Caco-2 (cell line): Measurements from ENCODE around the gene ZNF154. TPM values are rescaled to one million over a fixed set of nuclear protein-coding genes. Genes with fewer than 3 reads are reported as not detected.
A peak's percentile ranks its signal among the peaks of the same experiment; 100 is the strongest.

Experiments
- BruUV-seq: library from RNA; stranded (reverse); fragments of 400-500 nt; replicated peaks from 2 replicates; lab custom pipeline; 2021; lab: Mats Ljungman, UMichigan
- CTCF ChIA-PET: fragments of 300-600 bp; sonication (Branson Sonifier 250); formaldehyde crosslinking; loops from one replicate; lab custom pipeline; 2022; ENCODE audit warnings: antibody characterized with exemption; lab: Charles Lee
- POLR2A ChIA-PET: fragments of 300-600 bp; sonication (Branson Sonifier 250); formaldehyde crosslinking; loops from one replicate; lab custom pipeline; 2022; ENCODE audit warnings: antibody characterized with exemption; lab: Charles Lee
- DNase-seq, 2 experiments: peaks; one replicate each; pipeline versions ENCODE4 v3.0.0 to v3.0.0-alpha.2; 2020 to 2022
- H3K27me3 ChIP-seq: replicated peaks from 2 replicates; pipeline ENCODE4 v1.6.0; 2011; ENCODE audit warnings: low read length; ENCODE audit not compliant: control insufficient read depth, insufficient read depth
- H3K36me3 ChIP-seq: 2 replicates; pipeline ENCODE4 v1.5.1; 2011; ENCODE audit warnings: low read length; ENCODE audit not compliant: control insufficient read depth, insufficient read depth
- H3K4me1 ChIP-seq: fragments of 250-450 bp; sonication (Bioruptor Pico); 2 replicates; pipeline ENCODE4 v1.5.1; 2020; ENCODE audit warnings: mild to moderate bottlenecking
- H3K4me3 ChIP-seq: 2 replicates; pipeline ENCODE4 v1.5.1; 2011; ENCODE audit warnings: low read depth, mild to moderate bottlenecking, control low read depth, low read length
- H3K9me3 ChIP-seq: fragments of 250-450 bp; sonication (Bioruptor Pico); 2 replicates; pipeline ENCODE4 v1.5.1; 2020; ENCODE audit warnings: mild to moderate bottlenecking, moderate library complexity
- H3K27ac Mint-ChIP-seq: one replicate; pipeline ENCODE4 v1.8.0; 2022; ENCODE audit warnings: mixed read lengths; ENCODE audit not compliant: unreplicated experiment
- H3K27me3 Mint-ChIP-seq: one replicate; pipeline ENCODE4 v1.8.0; 2022; ENCODE audit warnings: mixed read lengths; ENCODE audit not compliant: insufficient read depth, unreplicated experiment
- H3K36me3 Mint-ChIP-seq: one replicate; pipeline ENCODE4 v1.8.0; 2022; ENCODE audit warnings: mild to moderate bottlenecking, mixed read lengths; ENCODE audit not compliant: insufficient read depth, unreplicated experiment
- H3K4me1 Mint-ChIP-seq: one replicate; pipeline ENCODE4 v1.8.0; 2022; ENCODE audit warnings: low read depth, mixed read lengths; ENCODE audit not compliant: unreplicated experiment
- H3K4me3 Mint-ChIP-seq: one replicate; pipeline ENCODE4 v1.8.0; 2022; ENCODE audit warnings: mild to moderate bottlenecking, moderate library complexity, mixed read lengths; ENCODE audit not compliant: unreplicated experiment
- H3K9me3 Mint-ChIP-seq: one replicate; pipeline ENCODE4 v1.8.0; 2022; ENCODE audit warnings: mixed read lengths; ENCODE audit not compliant: unreplicated experiment
- CTCF ChIP-seq, 2 experiments: fragments of 200-600 bp in 1 of 2; IDR thresholded peaks; 1 replicate in 1 of 2; 2 replicates in 1 of 2; pipeline versions ENCODE4 v1.5.1 to v1.8.0; 2011 to 2022; ENCODE audit warnings: antibody characterized with exemption in 1 of 2, control low read depth in 1 of 2, inconsistent platforms in 1 of 2, low read depth in 1 of 2, low read length in 1 of 2, mild to moderate bottlenecking in 1 of 2, moderate library complexity in 1 of 2; ENCODE audit not compliant: insufficient read depth in 1 of 2, severe bottlenecking in 1 of 2, unreplicated experiment in 1 of 2
- intact Hi-C: fragments of 100-400 bp; cut with micrococcal nuclease; formaldehyde crosslinking; loops from one replicate; pipeline ENCODE4 v1.10.0; 2022; ENCODE audit not compliant: unreplicated experiment
- total RNA-seq: library from RNA; stranded (reverse); gene quantifications from 2 replicates; pipeline ENCODE4 v1.2.3, GENCODE V29; 2022

ZNF154 gene
- total RNA-seq, 1 experiment from 2014 or later, result not detected

GRCh38 chr19:57653689-57654088 is 55.3 kb downstream of the ZNF154 start:
- peaks cover 28% of the 10 kb centered on the region for H3K4me1 Mint-ChIP-seq
- no TSS peak for BruUV-seq
- peaks cover 10% of the 10 kb centered on the region for H3K36me3 Mint-ChIP-seq
- POLR2A ChIA-PET, result no interaction called here
- Histone ChIP-seq H3K9me3 (peaks cover 28% of the 10 kb centered on the region), H3K4me3 (no peak overlapping the region), H3K4me1 (peaks cover 16% of the 10 kb centered on the region; the same call in 1 of the 2 replicates), H3K27me3 (no peaks in the 10 kb centered on the region; the same call in 1 of the 2 replicates), H3K36me3 (no peaks in the 10 kb centered on the region)
- intact Hi-C loops, result no loop called here
- CTCF ChIA-PET, result no interaction called here
- no peak overlapping the region for H3K4me3 Mint-ChIP-seq
- peaks cover 57% of the 10 kb centered on the region for H3K9me3 Mint-ChIP-seq
- no peak for TF ChIP-seq CTCF (IDR thresholded peaks at IDR 0.05; ENCODE audit: insufficient read depth in 1 of 2, low read depth in 1 of 2, low read length in 1 of 2, severe bottlenecking in 1 of 2, unreplicated experiment in 1 of 2)
- H3K27me3 Mint-ChIP-seq, result no peaks in the 10 kb centered on the region
- DNase-seq, result no peak
- no peak overlapping the region for H3K27ac Mint-ChIP-seq

GRCh38 chr19:57651654-57651996 is 57.4 kb downstream of the ZNF154 start:
- Mint-ChIP-seq H3K4me1 (peaks cover 28% of the 10 kb centered on the region), H3K9me3 (peaks cover 54% of the 10 kb centered on the region), H3K27ac (peak overlapping the region; percentile 66), H3K36me3 (peaks cover 10% of the 10 kb centered on the region), H3K27me3 (no peaks in the 10 kb centered on the region), H3K4me3 (peak overlapping the region; percentile 63)
- BruUV-seq, result no TSS peak
- Histone ChIP-seq H3K9me3 (peaks cover 26% of the 10 kb centered on the region), H3K4me3 (no peak overlapping the region), H3K36me3 (no peaks in the 10 kb centered on the region), H3K27me3 (no peaks in the 10 kb centered on the region; the same call in 1 of the 2 replicates), H3K4me1 (peaks cover 16% of the 10 kb centered on the region; the same call in 1 of the 2 replicates)
- no peak for TF ChIP-seq CTCF (IDR thresholded peaks at IDR 0.05; ENCODE audit: insufficient read depth in 1 of 2, low read depth in 1 of 2, low read length in 1 of 2, severe bottlenecking in 1 of 2, unreplicated experiment in 1 of 2)
- ChIA-PET CTCF (interaction anchor here (0.9 kb wide), 1 partner anchor 30 kb away, joined by 5 read pairs; the partner anchor contains the start of gene ZNF551), POLR2A (no interaction called here)
- intact Hi-C loops, result no loop called here
- DNase-seq, result no peak

GRCh38 chr19:57648331-57649003 is 60.5 kb downstream of the ZNF154 start:
- ChIA-PET POLR2A (no interaction called here), CTCF (no interaction called here)
- Mint-ChIP-seq H3K27me3 (no peaks in the 10 kb centered on the region), H3K36me3 (peaks cover 10% of the 10 kb centered on the region), H3K9me3 (peaks cover 23% of the 10 kb centered on the region), H3K4me3 (no peak overlapping the region), H3K4me1 (peaks cover 15% of the 10 kb centered on the region), H3K27ac (no peak overlapping the region)
- Histone ChIP-seq H3K36me3 (no peaks in the 10 kb centered on the region), H3K27me3 (no peaks in the 10 kb centered on the region; the same call in 1 of the 2 replicates), H3K4me1 (peaks cover 11% of the 10 kb centered on the region; the same call in 1 of the 2 replicates), H3K9me3 (peaks cover 11% of the 10 kb centered on the region; the same call in 1 of the 2 replicates), H3K4me3 (no peak overlapping the region)
- TF ChIP-seq CTCF (IDR thresholded peaks at IDR 0.05; ENCODE audit: insufficient read depth in 1 of 2, low read depth in 1 of 2, low read length in 1 of 2, severe bottlenecking in 1 of 2, unreplicated experiment in 1 of 2), result no peak
- intact Hi-C loops, result no loop called here
- DNase-seq, result no peak
- no TSS peak for BruUV-seq

Other genes starting within 250 kb of the ZNF154 start
- 1.2 and 1.7 TPM in 2 replicates for gene ZNF772, start 231.6 kb downstream of the ZNF154 start, total RNA-seq
- 13.6 and 16.9 TPM in 2 replicates for gene ZNF419, start 221.5 kb downstream of the ZNF154 start, total RNA-seq
- gene ZNF773, start 209.3 kb downstream of the ZNF154 start, total RNA-seq, result 7.7 and 10.0 TPM in 2 replicates
- gene ZNF549, start 181.8 kb downstream of the ZNF154 start, total RNA-seq, result 5.2 and 5.5 TPM in 2 replicates
- 11.2 and 11.5 TPM in 2 replicates for gene ZNF550, start 149.3 kb downstream of the ZNF154 start, total RNA-seq
- gene ZNF416, start 130.3 kb downstream of the ZNF154 start, total RNA-seq, result 5.5 and 6.1 TPM in 2 replicates
- gene ZIK1, start 125.1 kb downstream of the ZNF154 start, total RNA-seq, result not detected in 2 replicates
- 8.6 and 8.8 TPM in 2 replicates for gene ZNF530, start 109.3 kb downstream of the ZNF154 start, total RNA-seq
- gene ZNF134, start 95.0 kb downstream of the ZNF154 start, total RNA-seq, result 6.6 and 6.8 TPM in 2 replicates
- gene ZNF211, start 76.0 kb downstream of the ZNF154 start, total RNA-seq, result 10.5 and 13.3 TPM in 2 replicates
- not detected in 2 replicates for gene ZSCAN4, start 40.3 kb downstream of the ZNF154 start, total RNA-seq
- gene ZNF551, start 27.2 kb downstream of the ZNF154 start, total RNA-seq, result 12.7 and 14.8 TPM in 2 replicates
- gene ZNF671, start 18.4 kb upstream of the ZNF154 start, total RNA-seq, result not detected in 2 replicates
- gene ZNF776, start 37.6 kb upstream of the ZNF154 start, total RNA-seq, result 15.6 and 16.0 TPM in 2 replicates
- gene ZNF586, start 60.5 kb upstream of the ZNF154 start, total RNA-seq, result 6.2 and 9.1 TPM in 2 replicates
- 38.6 and 48.2 TPM in 2 replicates for gene ZNF552, start 105.7 kb upstream of the ZNF154 start, total RNA-seq
- gene ZNF587B, start 121.1 kb upstream of the ZNF154 start, total RNA-seq, result 32.5 and 35.4 TPM in 2 replicates
- gene ZNF587, start 140.7 kb upstream of the ZNF154 start, total RNA-seq, result 70.5 and 78.0 TPM in 2 replicates
- gene ZNF814, start 179.8 kb upstream of the ZNF154 start, total RNA-seq, result 8.3 and 9.4 TPM in 2 replicates
- 16.6 and 19.2 TPM in 2 replicates for gene ZNF417, start 207.4 kb upstream of the ZNF154 start, total RNA-seq
- gene ZNF418, start 226.2 kb upstream of the ZNF154 start, total RNA-seq, result 0.50 and 0.51 TPM in 2 replicates
- 1.5 and 1.9 TPM in 2 replicates for gene ZNF256, start 238.5 kb upstream of the ZNF154 start, total RNA-seq